ENCODE data around the gene NAT14. TPM values are rescaled to one million over a fixed set of nuclear protein-coding genes. Genes with fewer than 3 reads are reported as not detected.

NAT14 gene
- total RNA-seq, 4 donors from 2014 or later = 1.3 to 4.3 (median 2.9) TPM

GRCh38 chr19:55460670-55461258 is 24.2 kb upstream of the NAT14 start:
- 14 to 25% methylated on average over 17 to 20 of the region's 24 CpGs for WGBS, 2 donors
- DNase-seq = no peak
- Histone ChIP-seq H3K27ac (peak overlapping the region; percentile 77 to 97 (median 95)), H3K9me3 (no peaks in the 10 kb centered on the region), H3K4me3 (peak overlapping the region; percentile 48 to 97 (median 80)), H3K36me3 (peaks cover 0 to 10% (median 0%) of the 10 kb centered on the region in 3 donors), H3K27me3 (no peaks in the 10 kb centered on the region), H3K4me1 (peaks cover 15 to 28% (median 16%) of the 10 kb centered on the region in 3 donors)
- intact Hi-C loops (cut with DNase I) = no loop called here
- TF ChIP-seq POLR2A (IDR thresholded peaks at IDR 0.05) = no peak
- no peak for TF ChIP-seq CTCF (IDR thresholded peaks at IDR 0.05)

GRCh38 chr19:55461259-55461973 is 23.6 kb upstream of the NAT14 start, which contains the start of gene ISOC2:
Gene ISOC2, minus strand, starts transcription at chr19:55461642. Its CDS starts 5,156 bp downstream, at chr19:55456486.
- DNase-seq = peak; percentile 100
- 0% methylated on average over 1 to 6 of the region's 54 CpGs for WGBS, 2 donors
- Histone ChIP-seq H3K27ac (peak within 1 kb of the TSS; percentile 80 to 97 (median 95)), H3K36me3 (peaks cover 0 to 3% (median 0%) of the 10 kb centered on the region in 3 donors), H3K4me1 (peaks cover 15 to 28% (median 16%) of the 10 kb centered on the region in 3 donors), H3K9me3 (no peaks in the 10 kb centered on the region), H3K4me3 (peak within 1 kb of the TSS; percentile 49 to 97 (median 80)), H3K27me3 (no peaks in the 10 kb centered on the region)
- TF ChIP-seq POLR2A (IDR thresholded peaks at IDR 0.05) = peak in 3 of 4 donors; percentile 41 to 63 (median 42)
- no peak for TF ChIP-seq CTCF (IDR thresholded peaks at IDR 0.05)
- intact Hi-C loops (cut with DNase I) = no loop called here

GRCh38 chr19:55461974-55462626 is 22.9 kb upstream of the NAT14 start:
- H3K4me3 ChIP-seq = peak overlapping the region; percentile 49 to 97 (median 80)
- intact Hi-C loops (cut with DNase I) = no loop called here
- peak overlapping the region; percentile 80 to 95 (median 90) for H3K27ac ChIP-seq
- H3K36me3 ChIP-seq = no peaks in the 10 kb centered on the region
- WGBS, 2 donors = 13 to 26% methylated on average over 17 of the region's 27 CpGs
- H3K9me3 ChIP-seq = no peaks in the 10 kb centered on the region
- H3K4me1 ChIP-seq = peaks cover 15 to 28% (median 16%) of the 10 kb centered on the region in 3 donors
- TF ChIP-seq CTCF (IDR thresholded peaks at IDR 0.05) (no peak), POLR2A (IDR thresholded peaks at IDR 0.05) (no peak)
- DNase-seq = no peak
- H3K27me3 ChIP-seq = no peaks in the 10 kb centered on the region

GRCh38 chr19:55462722-55463121 is 22.3 kb upstream of the NAT14 start:
- Histone ChIP-seq H3K4me3 (peak overlapping the region in 1 of 4 donors; percentile 91), H3K27me3 (no peaks in the 10 kb centered on the region), H3K36me3 (no peaks in the 10 kb centered on the region), H3K27ac (no peak overlapping the region), H3K9me3 (no peaks in the 10 kb centered on the region), H3K4me1 (peaks cover 20 to 32% (median 20%) of the 10 kb centered on the region in 3 donors)
- intact Hi-C loops (cut with DNase I) = no loop called here
- WGBS, 2 donors = 81 to 85% methylated on average over 11 of the region's 11 CpGs
- no peak for DNase-seq
- TF ChIP-seq POLR2A (IDR thresholded peaks at IDR 0.05) = no peak
- no peak for TF ChIP-seq CTCF (IDR thresholded peaks at IDR 0.05)

Measured in esophagus squamous epithelium (tissue), 5 donors.